Right atrium auricular region (tissue), 2 donors: ENCODE data around the gene ARMC5. TPM values are rescaled to one million over a fixed set of nuclear protein-coding genes. Genes with fewer than 3 reads are reported as not detected.

Experiments
- DNase-seq: peaks from one replicate; pipeline ENCODE4 v3.0.0-alpha.2; 2019; ENCODE audit warnings: low spot score
- H3K27ac ChIP-seq, 2 donors: fragments of 200-600 bp; sonication (generic); 1 replicate in 1 of 2; 2 replicates in 1 of 2; pipeline ENCODE4 v1.5.1; 2016 to 2019
- H3K27me3 ChIP-seq, 2 donors: fragments of 200-600 bp; sonication (generic); one replicate each; pipeline versions ENCODE4 v1.5.1 to v1.6.0; 2017 to 2019
- H3K36me3 ChIP-seq: fragments of 200-600 bp; sonication (generic); one replicate; pipeline ENCODE4 v1.5.1; 2016
- H3K4me1 ChIP-seq, 2 donors: fragments of 200-600 bp; sonication (generic); one replicate each; pipeline versions ENCODE4 v1.5.1 to v1.6.0; 2017 to 2019
- H3K4me3 ChIP-seq, 2 donors: fragments of 200-600 bp; sonication (generic); 1 replicate in 1 of 2; 2 replicates in 1 of 2; pipeline ENCODE4 v1.5.1; 2017 to 2019; ENCODE audit warnings: mild to moderate bottlenecking in 1 of 2, moderate library complexity in 1 of 2
- H3K9me3 ChIP-seq, 2 donors: fragments of 200-600 bp; sonication (generic); one replicate each; pipeline ENCODE4 v1.5.1; 2019
- CTCF ChIP-seq, 2 donors: fragments of 200-600 bp; sonication (generic); IDR thresholded peaks; one replicate each; pipeline ENCODE4 v1.5.1; 2019; ENCODE audit warnings: antibody characterized with exemption in 2 of 2
- total RNA-seq, 2 donors: library from RNA; depleted of rRNA; stranded (reverse); fragments of >200 nt; gene quantifications; one replicate each; pipeline ENCODE4 v1.1.0, GENCODE V29; 2016

ARMC5 gene
- total RNA-seq, 2 donors from 2014 or later: 7.4 to 9.0 TPM

- Histone ChIP-seq H3K9me3 (no peaks in the 10 kb centered on the region), H3K4me3 (peak overlapping the region; percentile 41 to 53), H3K27me3 (no peaks in the 10 kb centered on the region), H3K4me1 (peaks cover 0 to 19% of the 10 kb centered on the region in 2 donors), H3K36me3 (peaks cover 14% of the 10 kb centered on the region), H3K27ac (no peak overlapping the region)
- TF ChIP-seq CTCF (IDR thresholded peaks at IDR 0.05): no peak
- DNase-seq: no peak
These were observed 28.6 kb downstream of the ARMC5 start for GRCh38 chr16:31487720-31488467.

- H3K4me3 ChIP-seq: peak overlapping the region in 1 of 2 donors; percentile 53
- peaks cover 22% of the 10 kb centered on the region for H3K36me3 ChIP-seq
- H3K4me1 ChIP-seq: peaks cover 0 to 19% of the 10 kb centered on the region in 2 donors
- TF ChIP-seq CTCF (IDR thresholded peaks at IDR 0.05): no peak
- no peaks in the 10 kb centered on the region for H3K27me3 ChIP-seq
- no peak overlapping the region for H3K27ac ChIP-seq
- DNase-seq: no peak
- H3K9me3 ChIP-seq: no peaks in the 10 kb centered on the region
These were observed 29.4 kb downstream of the ARMC5 start for GRCh38 chr16:31488468-31489297.

GRCh38 chr16:31489298-31489564 lies 29.9 kb downstream of the ARMC5 start:
- peaks cover 0 to 19% of the 10 kb centered on the region in 2 donors for H3K4me1 ChIP-seq
- no peak overlapping the region for H3K4me3 ChIP-seq
- no peak for TF ChIP-seq CTCF (IDR thresholded peaks at IDR 0.05)
- H3K27ac ChIP-seq: no peak overlapping the region
- H3K36me3 ChIP-seq: peaks cover 28% of the 10 kb centered on the region
- no peak for DNase-seq
- no peaks in the 10 kb centered on the region for H3K27me3 ChIP-seq
- no peaks in the 10 kb centered on the region for H3K9me3 ChIP-seq

DNA sequence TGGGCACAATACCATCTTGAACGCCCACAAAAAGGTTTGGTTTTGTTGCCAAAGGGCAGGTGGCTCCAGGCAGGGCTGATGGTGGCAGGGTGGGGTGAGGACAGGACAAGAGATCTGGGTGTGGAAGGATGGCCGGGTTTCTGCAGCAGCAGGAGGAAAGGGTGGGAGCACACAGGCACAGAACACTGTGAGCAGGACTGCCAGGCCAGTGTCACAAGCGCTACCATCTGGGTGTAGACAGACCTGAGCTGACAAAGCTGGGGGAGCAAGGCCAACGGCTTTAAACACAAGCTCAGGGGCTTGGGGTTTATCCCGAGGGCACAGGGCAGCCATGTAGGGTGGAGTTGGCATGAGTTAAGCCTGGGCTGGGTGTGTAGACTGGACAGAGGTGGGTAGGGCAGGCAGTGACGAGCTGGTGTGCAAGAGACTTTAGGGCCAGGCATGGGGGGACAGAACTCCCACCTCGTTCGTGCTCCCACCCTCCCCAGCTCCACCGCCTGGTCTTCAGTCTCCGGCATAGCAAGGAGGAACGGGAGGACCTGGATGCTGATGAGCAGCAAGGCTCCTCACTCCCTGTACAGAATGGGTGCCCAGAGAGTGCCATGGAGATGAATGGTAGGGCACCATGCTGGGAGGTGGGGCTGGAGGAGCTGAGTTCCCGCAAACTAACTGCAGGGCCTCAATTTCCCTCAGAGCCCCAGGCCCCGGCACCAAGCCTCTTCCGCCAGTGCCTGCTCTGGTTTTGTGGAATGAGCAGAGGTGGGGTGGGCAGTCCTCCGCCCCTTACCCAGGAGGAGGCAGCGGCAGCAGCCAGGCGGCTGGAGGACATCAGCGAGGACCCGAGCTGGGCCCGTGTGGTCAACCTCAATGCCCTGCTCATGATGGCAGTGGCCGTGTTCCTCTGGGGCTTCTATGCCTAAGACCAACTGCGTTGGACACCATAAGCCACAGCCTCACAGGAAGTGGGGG lies 30.6 kb downstream of the ARMC5 start:
- H3K4me1 ChIP-seq: peaks cover 0 to 19% of the 10 kb centered on the region in 2 donors
- no peak for DNase-seq
- no peak for TF ChIP-seq CTCF (IDR thresholded peaks at IDR 0.05)
- H3K27me3 ChIP-seq: no peaks in the 10 kb centered on the region
- H3K36me3 ChIP-seq: peaks cover 33% of the 10 kb centered on the region
- H3K4me3 ChIP-seq: no peak overlapping the region
- no peak overlapping the region for H3K27ac ChIP-seq
- H3K9me3 ChIP-seq: no peaks in the 10 kb centered on the region

GRCh38 chr16:31491778-31492418 lies 32.6 kb downstream of the ARMC5 start:
- Histone ChIP-seq H3K27me3 (no peaks in the 10 kb centered on the region), H3K27ac (no peak overlapping the region), H3K36me3 (peaks cover 53% of the 10 kb centered on the region), H3K4me3 (no peak overlapping the region), H3K4me1 (peaks cover 0 to 19% of the 10 kb centered on the region in 2 donors), H3K9me3 (no peaks in the 10 kb centered on the region)
- no peak for DNase-seq
- TF ChIP-seq CTCF (IDR thresholded peaks at IDR 0.05): no peak
